ENCODE data around the gene CASK.
"Not testable (repeated sequence)": the region's sequence is repeated elsewhere in the genome, so short reads cannot be mapped to it uniquely, and the experiment has no call there.

CASK gene

GRCh38 chrX:41688835-41689234 is 234.5 kb downstream of the CASK start, which contains the start of gene GPR34:
GPR34 (plus strand) TSS chrX:41688973; CDS start chrX:41695634, 6,661 bp downstream.
- DNase-seq (ENCODE audit: extremely low read depth, low read depth) = no peak

GRCh38 chrX:41688156-41688555 is 235.2 kb downstream of the CASK start:
- DNase-seq (ENCODE audit: extremely low read depth, low read depth) = no peak
- TF ChIP-seq CTCF (IDR thresholded peaks at IDR 0.05; ENCODE audit: low read depth, low read length) = no peak

More at GRCh38 chrX:41688835-41689234, 234.5 kb downstream of the CASK start, which contains the start of gene GPR34:
- no peak for TF ChIP-seq CTCF (IDR thresholded peaks at IDR 0.05; ENCODE audit: low read depth, low read length)

GRCh38 chrX:41686788-41687187 is 236.6 kb downstream of the CASK start:
- no peak for DNase-seq (ENCODE audit: extremely low read depth, low read depth)
- TF ChIP-seq CTCF (IDR thresholded peaks at IDR 0.05; ENCODE audit: low read depth, low read length) = no peak

GRCh38 chrX:41684940-41685339 is 238.4 kb downstream of the CASK start:
- TF ChIP-seq CTCF (IDR thresholded peaks at IDR 0.05; ENCODE audit: low read depth, low read length) = no peak
- no peak for DNase-seq (ENCODE audit: extremely low read depth, low read depth)

GRCh38 chrX:41684138-41684537 is 239.2 kb downstream of the CASK start:
- no peak for DNase-seq (ENCODE audit: extremely low read depth, low read depth)
- no peak for TF ChIP-seq CTCF (IDR thresholded peaks at IDR 0.05; ENCODE audit: low read depth, low read length)

GRCh38 chrX:41677183-41678060 is 245.9 kb downstream of the CASK start:
- no peak for DNase-seq (ENCODE audit: extremely low read depth, low read depth)
- no peak for TF ChIP-seq CTCF (IDR thresholded peaks at IDR 0.05; ENCODE audit: low read depth, low read length)

GRCh38 chrX:41676361-41676760 is 247.0 kb downstream of the CASK start:
- DNase-seq (ENCODE audit: extremely low read depth, low read depth) = not testable (repeated sequence)

All from AG09319 (cell line).